Measurements from ENCODE around the gene PALS1. TPM values are rescaled to one million over a fixed set of nuclear protein-coding genes. Genes with fewer than 3 reads are reported as not detected.
"Not testable (repeated sequence)": the region's sequence is repeated elsewhere in the genome, so short reads cannot be mapped to it uniquely, and the experiment has no call there.

PALS1 gene
- total RNA-seq, 2 donors from 2014 or later: 15.3 to 18.0 TPM

DNA sequence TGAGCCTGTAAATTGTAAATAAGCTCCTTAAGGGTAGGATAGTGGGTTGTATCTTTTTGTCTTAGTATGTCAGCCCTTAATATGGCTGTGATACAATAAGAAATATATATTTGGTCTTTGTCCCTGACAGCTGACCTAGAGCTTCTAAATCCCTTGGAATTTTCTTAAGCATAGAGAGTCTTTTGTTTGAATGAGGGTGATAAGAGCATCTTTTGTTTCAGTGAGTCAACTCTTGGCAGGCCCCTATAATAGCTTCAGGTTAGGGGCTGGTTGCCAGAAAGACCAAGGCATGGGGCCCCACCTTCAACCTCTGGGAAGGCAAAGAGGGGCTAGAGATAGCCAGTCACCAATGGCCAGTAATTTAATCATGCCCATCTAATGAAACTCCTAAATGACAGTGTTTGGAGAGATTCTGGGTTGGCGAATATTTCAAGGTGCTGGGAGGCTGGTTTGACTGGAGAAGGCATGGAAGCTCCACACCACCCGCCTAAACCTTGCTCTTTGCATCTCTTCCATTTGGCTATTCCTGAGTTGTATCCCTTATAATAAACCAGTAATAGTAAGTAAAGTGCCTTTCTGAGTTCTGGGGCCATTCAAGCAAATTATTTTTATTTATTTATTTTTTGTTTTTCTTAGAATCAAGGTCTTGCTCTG is 10.5 kb downstream of the PALS1 start:
- DNase-seq (ENCODE audit: low spot score): no peak
- intact Hi-C loops (cut with DNase I): no loop called here

DNA sequence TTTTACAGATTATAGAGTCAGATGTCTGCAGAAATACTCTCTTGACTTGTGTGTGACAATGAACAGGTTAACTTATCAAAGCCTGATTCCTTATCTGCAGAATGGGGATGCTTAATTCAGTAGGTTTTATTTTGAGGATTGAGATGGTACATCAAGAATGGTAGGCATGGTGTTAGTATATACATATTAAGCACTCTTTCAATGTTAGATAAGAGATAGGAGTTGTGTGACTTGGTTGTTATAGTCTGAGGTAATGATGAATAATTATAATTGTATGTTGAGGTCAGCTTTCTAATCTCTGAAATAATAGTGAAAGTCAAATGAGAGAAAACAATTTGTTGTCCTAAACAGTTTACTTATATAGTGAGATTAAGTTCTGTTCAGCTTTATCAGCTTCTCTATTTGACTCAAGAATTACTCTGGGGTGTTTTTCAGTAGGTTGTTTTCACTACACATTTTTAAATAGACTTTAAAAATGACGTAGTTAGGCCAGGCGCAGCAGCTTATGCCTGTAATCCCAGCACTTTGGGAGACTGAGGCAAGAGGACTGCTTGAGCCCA is 11.9 kb downstream of the PALS1 start:
- DNase-seq (ENCODE audit: low spot score): no peak
- intact Hi-C loops (cut with DNase I): no loop called here

DNA sequence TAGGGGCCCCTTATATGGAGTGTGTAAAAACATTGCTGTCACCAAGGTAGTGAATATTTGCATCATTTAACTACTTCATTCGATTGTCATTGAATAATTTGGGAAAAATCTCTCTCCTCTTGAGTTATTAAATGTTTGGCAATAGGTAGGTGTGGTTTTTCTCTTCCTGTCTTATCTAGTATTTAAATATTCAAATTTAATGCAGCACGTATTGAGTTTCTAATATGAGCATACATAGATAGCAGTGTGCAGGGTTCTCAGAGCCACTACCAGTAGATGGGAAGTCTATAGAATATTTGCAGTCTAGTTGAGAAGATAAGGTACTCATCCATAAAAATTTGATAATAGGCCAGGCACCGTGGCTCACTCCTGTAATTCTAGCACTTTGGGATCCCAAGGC is 16.7 kb downstream of the PALS1 start:
- intact Hi-C loops (cut with DNase I): no loop called here
- DNase-seq (ENCODE audit: low spot score): no peak

DNA sequence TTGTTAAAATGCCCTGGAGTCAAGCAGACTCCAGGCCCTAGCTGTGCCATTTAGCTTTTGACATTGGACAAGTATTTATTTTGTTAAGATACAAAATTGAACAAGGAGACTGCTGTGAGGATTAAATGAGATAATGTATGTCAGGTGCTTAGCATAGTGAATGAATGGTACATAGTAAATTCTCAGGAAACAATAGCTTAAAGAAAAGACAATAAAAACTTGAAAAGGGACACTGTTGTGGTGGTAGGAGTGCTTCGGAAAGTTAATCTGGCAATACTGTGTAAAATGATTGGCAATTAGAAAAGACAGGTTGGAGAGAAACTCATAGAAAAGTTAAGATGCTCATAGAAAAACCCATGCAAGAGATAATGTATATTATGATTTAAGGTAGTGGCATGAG is 19.7 kb downstream of the PALS1 start:
- intact Hi-C loops (cut with DNase I): no loop called here
- DNase-seq (ENCODE audit: low spot score): no peak

DNA sequence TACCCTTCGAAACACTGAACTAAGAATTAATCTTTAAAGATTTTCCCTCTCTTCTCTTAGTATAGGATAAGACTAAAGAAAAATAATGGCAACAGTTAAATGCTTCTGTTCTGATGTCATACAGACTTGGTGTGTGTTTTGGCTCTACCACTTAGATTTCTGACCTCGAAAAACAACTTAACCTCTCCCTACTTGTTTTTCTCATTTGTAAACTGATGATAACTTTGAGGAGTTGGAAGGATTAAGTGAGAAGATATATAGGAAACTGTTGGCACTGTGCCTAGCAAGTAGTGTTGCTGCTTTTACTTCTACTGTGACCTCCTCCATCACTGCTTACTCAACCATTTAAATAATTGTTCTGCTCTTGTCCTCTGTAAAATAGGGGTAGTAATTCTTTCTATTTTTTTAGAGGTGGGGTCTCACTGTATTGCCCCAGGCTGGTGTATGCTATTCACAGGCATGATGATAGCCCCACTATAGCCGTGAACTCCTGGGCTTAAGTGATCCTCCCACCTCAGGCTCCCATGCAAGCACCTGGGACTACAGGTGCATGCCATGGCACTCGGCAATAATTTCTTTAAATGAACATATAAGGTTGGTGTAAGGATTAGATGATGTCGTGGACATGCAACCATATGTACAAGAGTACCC is 22.4 kb downstream of the PALS1 start:
- no peak for DNase-seq (ENCODE audit: low spot score)
- intact Hi-C loops (cut with DNase I): no loop called here

DNA sequence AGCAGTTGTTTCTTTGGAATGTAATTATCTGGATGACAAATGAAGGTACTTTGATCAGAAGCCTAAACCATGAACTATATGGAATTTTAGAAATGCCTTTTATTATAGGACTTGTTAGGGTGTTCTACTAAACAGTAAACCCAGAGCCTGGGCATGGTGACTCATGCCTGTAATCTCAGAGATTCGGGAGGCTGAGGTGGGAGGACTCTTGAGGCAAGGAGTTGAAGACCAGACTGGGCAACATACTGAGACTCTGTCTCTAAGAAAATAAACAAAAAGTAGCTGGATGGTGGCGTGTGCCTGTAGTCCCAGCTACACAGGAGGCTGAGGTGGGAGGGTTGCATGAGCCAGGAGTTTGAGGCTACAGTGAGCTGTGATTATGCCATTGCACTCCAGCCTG is 23.9 kb downstream of the PALS1 start:
- intact Hi-C loops (cut with DNase I): no loop called here
- no peak for DNase-seq (ENCODE audit: low spot score)

DNA sequence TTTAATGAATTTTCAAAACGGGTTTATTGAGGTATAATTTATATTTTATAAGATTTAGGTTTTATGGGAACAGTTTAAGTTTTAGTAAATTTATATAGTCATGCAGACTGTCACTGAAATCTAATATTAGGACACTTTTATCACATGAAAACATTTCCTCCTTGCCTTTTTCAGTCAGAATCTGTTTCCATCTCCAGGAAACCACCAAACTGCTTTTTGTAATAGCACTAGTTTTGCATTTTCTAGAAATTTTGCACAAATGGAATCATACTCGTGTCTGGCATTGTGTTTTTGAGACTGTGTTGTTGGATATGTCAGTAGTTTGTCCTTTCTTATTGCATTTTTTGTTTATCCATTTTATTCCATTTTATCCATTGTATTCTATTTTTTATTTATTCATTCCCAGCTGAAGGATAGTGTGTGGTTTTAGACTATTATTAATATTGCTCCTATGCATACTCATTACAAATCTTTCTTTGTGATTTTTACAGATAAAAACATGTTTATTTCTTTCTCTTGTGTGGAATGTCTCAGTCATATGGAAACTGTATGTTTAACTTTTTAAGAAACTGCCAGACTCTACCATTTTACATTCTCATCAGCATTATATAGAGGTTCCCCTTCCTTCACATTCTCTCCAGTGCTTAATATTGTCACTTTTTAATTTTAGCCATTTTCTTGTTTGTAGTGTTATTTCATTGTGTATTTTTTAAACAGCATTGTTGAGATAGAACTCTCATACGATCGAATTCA is 26.5 kb downstream of the PALS1 start:
- intact Hi-C loops (cut with DNase I): no loop called here
- no peak for DNase-seq (ENCODE audit: low spot score)

DNA sequence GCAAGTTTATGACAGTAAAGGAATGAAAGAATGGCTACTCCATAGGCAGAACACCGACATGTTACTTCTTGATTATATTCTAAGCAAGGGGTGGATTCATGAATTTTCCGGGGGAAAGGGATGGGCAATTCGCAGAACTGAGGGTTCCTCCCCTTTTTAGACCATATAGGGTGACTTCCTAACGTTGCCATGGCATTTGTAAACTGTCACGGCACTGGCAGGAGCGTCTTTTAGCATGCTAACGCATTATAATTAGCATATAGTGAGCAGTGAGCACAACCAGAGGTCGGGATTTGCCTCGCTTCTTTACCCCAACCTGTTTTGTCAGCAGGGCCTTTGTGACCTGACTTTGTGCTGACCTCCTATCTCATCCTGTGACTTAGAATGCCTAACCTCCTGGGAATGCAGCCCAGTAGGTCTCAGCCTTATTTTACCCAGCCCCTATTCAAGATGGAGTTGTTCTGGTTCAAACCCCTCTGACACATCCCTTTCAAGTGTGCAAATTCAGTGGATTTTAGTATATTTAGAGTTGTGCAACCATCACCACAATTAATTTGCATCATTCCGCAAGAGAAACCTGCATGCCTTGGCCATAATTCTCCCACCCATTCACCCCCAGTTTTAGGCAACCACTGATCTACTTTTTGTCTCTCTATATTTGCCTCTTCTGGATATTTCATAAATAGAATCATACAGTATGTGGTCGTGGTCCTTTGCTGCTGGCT is 27.4 kb downstream of the PALS1 start:
- intact Hi-C loops (cut with DNase I): no loop called here
- no peak for DNase-seq (ENCODE audit: low spot score)

DNA sequence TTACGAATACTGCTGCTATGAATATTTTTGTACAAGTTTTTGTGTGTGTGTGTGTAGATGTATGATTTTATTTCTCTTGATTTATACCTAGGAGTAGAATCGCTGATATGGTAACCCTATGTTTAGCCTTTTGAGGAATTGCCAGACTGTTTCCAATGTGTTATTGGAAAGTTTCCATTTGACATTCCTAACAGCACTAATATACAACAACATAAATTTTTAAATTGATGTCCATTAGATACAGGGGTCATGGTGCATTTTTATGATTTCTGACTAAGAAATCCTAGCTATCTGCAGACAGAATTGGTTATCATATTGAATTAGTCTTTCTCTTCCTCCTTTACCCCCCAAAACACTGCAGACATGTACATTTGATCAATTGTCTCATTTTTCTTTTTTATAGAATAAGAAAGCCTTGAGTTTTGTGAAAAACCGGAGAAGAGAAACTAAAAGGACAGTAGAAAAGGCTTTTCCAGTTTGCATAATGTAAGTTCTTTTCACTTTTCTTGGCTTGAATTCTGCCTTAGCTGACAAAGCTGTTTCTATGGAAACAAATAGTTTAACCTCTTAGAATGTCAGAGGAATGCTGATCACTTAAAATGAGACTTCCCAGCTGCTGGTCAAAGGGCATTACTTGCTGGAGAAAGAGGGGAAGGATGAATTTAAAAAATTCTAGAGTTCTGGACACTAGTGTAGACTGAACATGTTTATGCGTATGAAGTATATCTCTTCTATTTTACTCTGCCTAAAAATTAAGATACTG is 28.2 kb downstream of the PALS1 start:
- no peak for DNase-seq (ENCODE audit: low spot score)
- intact Hi-C loops (cut with DNase I): no loop called here

DNA sequence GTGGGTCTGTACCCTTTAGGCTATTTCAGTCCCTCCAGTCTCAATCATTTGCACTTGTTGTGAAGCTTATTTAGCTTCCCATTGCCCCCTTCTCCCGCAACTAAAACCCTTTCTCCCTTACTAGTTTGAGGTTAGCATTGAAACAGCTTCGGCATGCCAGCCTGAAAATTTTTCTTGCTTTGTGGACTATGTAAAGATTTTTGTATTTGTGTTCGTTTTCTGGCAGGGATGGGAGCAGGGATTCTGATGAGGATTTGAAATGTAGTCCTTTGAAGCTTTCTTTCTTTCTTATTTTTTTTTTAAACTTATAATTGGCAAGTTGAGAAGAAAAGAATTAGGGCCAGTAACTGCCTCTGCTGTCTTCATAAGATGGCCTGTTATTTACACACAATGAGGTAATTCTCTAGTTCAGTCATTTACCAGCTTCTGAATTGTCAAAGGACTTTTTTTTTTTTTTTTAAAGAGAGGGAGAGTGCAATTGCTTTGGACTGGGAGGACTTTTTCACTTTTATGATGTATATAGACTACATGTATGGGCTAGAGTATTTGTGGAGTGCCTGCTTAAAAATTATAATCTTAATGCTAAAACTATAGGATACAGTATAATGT is 29.0 kb downstream of the PALS1 start:
- intact Hi-C loops (cut with DNase I): no loop called here

DNA sequence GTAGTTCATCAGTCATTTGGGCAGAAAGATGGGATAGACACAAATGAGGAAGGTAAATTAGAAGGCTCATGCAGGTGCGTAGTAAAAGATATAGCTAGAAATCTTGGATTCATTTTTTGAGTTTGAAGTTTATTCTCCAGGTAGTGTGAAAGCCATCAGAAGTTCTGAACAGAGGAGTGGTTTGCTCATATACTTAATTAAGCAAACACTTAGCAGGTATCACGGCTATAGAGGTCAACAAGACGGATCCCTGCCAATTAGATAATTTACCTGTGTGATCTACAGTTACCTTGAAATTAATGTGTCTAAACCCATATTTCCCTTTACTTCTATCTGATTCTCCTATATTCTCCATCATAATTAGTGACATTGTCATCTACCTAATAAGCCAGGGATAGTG is 29.7 kb downstream of the PALS1 start:
- intact Hi-C loops (cut with DNase I): no loop called here
- no peak for DNase-seq (ENCODE audit: low spot score)

More for the DNA sequence above, 29.0 kb downstream of the PALS1 start:
- no peak for DNase-seq (ENCODE audit: low spot score)

DNA sequence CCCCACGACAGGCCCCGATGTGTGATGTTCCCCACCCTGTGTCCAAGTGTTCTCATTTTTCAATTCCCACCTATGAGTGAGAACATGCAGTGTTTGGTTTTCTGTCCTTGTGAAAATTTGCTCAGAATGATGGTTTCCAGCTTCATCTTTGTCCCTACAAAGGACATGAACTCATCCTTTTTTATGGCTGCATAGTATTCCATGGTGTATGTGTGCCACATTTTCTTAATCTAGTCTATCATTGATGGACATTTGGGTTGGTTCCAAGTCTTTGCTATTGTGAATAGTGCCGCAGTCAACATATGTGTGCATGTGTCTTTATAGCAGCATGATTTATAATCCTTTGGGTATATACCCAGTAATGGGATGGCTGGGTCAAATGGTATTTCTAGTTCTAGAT is 32.0 kb downstream of the PALS1 start:
- intact Hi-C loops (cut with DNase I); DNase-seq (ENCODE audit: low spot score): not testable (repeated sequence)

DNA sequence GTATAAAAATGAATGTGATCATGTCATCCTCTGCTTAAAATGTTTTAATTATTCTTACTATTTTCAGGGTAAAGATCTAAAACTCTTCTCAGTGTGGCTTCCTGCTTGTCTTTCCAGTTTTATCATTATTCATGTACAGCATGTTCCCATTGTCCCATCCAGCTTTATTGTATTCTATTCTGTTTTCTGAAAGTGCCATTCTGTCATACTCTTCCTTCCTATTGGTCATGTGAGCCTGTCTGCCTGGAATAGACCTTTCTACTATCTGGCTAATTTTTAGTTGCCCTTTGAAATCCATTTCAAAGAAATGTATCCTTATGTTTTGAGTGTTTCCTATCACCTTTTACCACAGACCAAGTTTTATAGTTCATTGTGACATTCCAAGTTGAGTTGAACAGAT is 34.9 kb downstream of the PALS1 start:
- intact Hi-C loops (cut with DNase I): no loop called here

DNA sequence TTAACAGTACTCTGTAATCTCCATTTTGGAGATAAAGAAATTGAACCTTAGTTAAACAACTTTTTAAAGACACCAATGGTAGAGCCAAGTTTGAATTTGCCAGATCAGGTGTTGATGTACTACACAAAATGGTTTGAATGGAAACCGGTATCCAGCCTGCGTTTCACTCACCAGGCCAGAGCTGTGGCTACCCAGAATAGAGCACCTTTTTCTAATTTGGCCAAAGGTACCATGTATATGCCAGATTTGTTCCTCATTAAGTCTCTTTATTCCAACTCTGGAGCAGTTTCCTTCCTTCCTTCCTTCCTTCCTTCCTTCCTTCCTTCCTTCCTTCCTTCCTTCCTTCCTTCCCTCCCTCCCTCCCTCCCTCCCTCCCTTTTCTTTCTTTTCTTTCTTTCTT is 39.3 kb downstream of the PALS1 start:
- intact Hi-C loops (cut with DNase I): loop anchor here in 1 of 2 donors (10.0 kb wide), 1 partner anchor 116 kb away; no protein-coding TSS in a partner anchor
- DNase-seq (ENCODE audit: low spot score): no peak

More for the DNA sequence above, 34.9 kb downstream of the PALS1 start:
- DNase-seq (ENCODE audit: low spot score): no peak

DNA sequence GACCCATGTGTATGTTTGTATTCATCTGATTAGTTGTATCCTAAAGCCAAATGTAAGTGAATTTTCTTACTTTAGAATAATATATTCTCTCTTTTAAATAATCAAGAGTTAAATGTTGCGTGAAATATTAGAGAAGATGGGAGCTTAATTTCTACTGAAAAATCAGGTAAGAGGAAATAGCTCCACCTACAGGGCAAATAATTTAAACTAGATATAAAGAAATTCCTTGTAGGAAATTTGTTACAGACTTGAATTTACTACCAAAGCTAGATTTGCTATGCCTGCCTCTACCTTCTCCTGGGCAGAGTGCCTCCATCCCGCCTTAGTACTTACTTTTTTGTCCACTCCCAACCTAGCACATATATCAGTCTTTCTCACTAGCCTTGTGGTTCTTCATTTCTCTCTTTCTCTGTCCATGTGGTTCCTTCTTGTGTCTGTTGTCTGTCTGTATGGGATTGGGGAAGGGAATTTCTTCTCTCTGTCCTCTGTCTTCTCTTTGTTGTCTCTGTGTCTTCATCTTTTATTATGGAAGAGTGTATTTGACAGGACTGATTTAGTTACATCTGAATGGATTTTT is 44.7 kb downstream of the PALS1 start:
- intact Hi-C loops (cut with DNase I): loop anchor here (5.0 to 10.0 kb wide), 2 partner anchors 119 to 121 kb away; no protein-coding TSS in a partner anchor
- no peak for DNase-seq (ENCODE audit: low spot score)
